ENCODE data around the gene DNAI4. TPM values are rescaled to one million over a fixed set of nuclear protein-coding genes. Genes with fewer than 3 reads are reported as not detected.
A peak's percentile ranks its signal among the peaks of the same experiment; 100 is the strongest.

Gene DNAI4
- total RNA-seq, 1 experiment from 2014 or later = 7.2 TPM

- no TSS peak for BruUV-seq (replicated peaks)
- no peaks in the 10 kb centered on the region for H3K9me3 ChIP-seq (ENCODE audit: control insufficient read depth, insufficient read depth, low read depth, low read length)
- peaks cover 11% of the 10 kb centered on the region for H3K36me3 ChIP-seq (ENCODE audit: control insufficient read depth, insufficient read depth, low read length)
- H3K27ac ChIP-seq (ENCODE audit: low read length) = no peak overlapping the region
- TF ChIP-seq CTCF (IDR thresholded peaks at IDR 0.05) (no peak), TCF7L2 (IDR thresholded peaks at IDR 0.05; ENCODE audit: low read depth, low read length) (no peak), POLR2AphosphoS5 (IDR thresholded peaks at IDR 0.05; ENCODE audit: low read depth, low read length) (no peak), SIN3A (IDR thresholded peaks at IDR 0.05; ENCODE audit: borderline replicate concordance, insufficient read depth, low read depth, low read length) (no peak)
- TF ChIP-seq, protein P1, sequence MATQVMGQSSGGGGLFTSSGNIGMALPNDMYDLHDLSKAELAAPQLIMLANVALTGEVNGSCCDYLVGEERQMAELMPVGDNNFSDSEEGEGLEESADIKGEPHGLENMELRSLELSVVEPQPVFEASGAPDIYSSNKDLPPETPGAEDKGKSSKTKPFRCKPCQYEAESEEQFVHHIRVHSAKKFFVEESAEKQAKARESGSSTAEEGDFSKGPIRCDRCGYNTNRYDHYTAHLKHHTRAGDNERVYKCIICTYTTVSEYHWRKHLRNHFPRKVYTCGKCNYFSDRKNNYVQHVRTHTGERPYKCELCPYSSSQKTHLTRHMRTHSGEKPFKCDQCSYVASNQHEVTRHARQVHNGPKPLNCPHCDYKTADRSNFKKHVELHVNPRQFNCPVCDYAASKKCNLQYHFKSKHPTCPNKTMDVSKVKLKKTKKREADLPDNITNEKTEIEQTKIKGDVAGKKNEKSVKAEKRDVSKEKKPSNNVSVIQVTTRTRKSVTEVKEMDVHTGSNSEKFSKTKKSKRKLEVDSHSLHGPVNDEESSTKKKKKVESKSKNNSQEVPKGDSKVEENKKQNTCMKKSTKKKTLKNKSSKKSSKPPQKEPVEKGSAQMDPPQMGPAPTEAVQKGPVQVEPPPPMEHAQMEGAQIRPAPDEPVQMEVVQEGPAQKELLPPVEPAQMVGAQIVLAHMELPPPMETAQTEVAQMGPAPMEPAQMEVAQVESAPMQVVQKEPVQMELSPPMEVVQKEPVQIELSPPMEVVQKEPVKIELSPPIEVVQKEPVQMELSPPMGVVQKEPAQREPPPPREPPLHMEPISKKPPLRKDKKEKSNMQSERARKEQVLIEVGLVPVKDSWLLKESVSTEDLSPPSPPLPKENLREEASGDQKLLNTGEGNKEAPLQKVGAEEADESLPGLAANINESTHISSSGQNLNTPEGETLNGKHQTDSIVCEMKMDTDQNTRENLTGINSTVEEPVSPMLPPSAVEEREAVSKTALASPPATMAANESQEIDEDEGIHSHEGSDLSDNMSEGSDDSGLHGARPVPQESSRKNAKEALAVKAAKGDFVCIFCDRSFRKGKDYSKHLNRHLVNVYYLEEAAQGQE (IDR thresholded peaks at IDR 0.05; ENCODE audit: insufficient read depth in 1 of 2, low read depth in 2 of 2, low read length in 1 of 2) = no peak
- ChIA-PET POLR2A (interaction anchor here (0.6 kb wide), 1 partner anchor 75 kb away, joined by 3 read pairs; no protein-coding TSS in a partner anchor), CTCF (no interaction called here)
- no peaks in the 10 kb centered on the region for H3K27me3 ChIP-seq (ENCODE audit: control insufficient read depth, insufficient read depth, low read length)
- in situ Hi-C loops (cut with HindIII; ENCODE audit: low pct_unique_long_range_greater_than_20kb, low sequenced_read_pairs) = no loop called here
- ATAC-seq (no peak), DNase-seq (ENCODE audit: low read depth, low spot score) (no peak)
- intact Hi-C loops (cut with micrococcal nuclease; ENCODE audit: unreplicated experiment) = no loop called here
- H3K4me1 ChIP-seq (ENCODE audit: control insufficient read depth, insufficient read depth, low read length) = peaks cover 34% of the 10 kb centered on the region
- H3K4me3 ChIP-seq (ENCODE audit: low read depth in 2 of 2, low read length in 2 of 2) = no peak overlapping the region
Measured at GRCh38 chr1:66940981-66941380, 16.3 kb upstream of the DNAI4 start.

DNA sequence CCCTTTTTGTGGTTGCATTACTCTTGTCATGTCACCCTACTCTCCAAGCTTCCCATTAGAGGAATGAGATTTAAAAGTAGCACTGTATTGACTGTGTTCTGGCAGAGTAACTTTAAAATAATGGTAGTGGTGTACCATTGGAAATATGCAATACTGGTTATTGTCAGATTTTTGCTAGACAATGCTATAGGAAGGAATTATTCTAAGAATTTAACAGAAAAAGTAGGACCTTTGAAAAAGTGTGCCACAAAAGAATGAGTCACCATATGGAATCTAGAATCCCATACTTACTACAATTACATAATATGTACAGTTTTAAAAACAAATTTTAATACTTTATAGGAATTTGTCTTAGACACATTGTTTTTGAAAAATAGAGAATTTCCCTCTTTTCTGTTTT is 14.0 kb upstream of the DNAI4 start:
- no TSS peak for BruUV-seq (replicated peaks)
- ATAC-seq (no peak), DNase-seq (ENCODE audit: low read depth, low spot score) (no peak)
- TF ChIP-seq TCF7L2 (IDR thresholded peaks at IDR 0.05; ENCODE audit: low read depth, low read length) = no peak
- TF ChIP-seq, protein P1 (IDR thresholded peaks at IDR 0.05; ENCODE audit: insufficient read depth in 1 of 2, low read depth in 2 of 2, low read length in 1 of 2) = no peak
- TF ChIP-seq CTCF (IDR thresholded peaks at IDR 0.05) = no peak
- no peak for TF ChIP-seq POLR2AphosphoS5 (IDR thresholded peaks at IDR 0.05; ENCODE audit: low read depth, low read length)
- TF ChIP-seq SIN3A (IDR thresholded peaks at IDR 0.05; ENCODE audit: borderline replicate concordance, insufficient read depth, low read depth, low read length) = no peak
- in situ Hi-C loops (cut with HindIII; ENCODE audit: low pct_unique_long_range_greater_than_20kb, low sequenced_read_pairs) (no loop called here), intact Hi-C loops (cut with micrococcal nuclease; ENCODE audit: unreplicated experiment) (loop anchor here (10.0 kb wide), 1 partner anchor 174 kb away; no protein-coding TSS in a partner anchor)
- peaks cover 8% of the 10 kb centered on the region for H3K36me3 ChIP-seq (ENCODE audit: control insufficient read depth, insufficient read depth, low read length)
- H3K4me3 ChIP-seq (ENCODE audit: low read depth in 2 of 2, low read length in 2 of 2) = no peak overlapping the region
- peaks cover 32% of the 10 kb centered on the region for H3K4me1 ChIP-seq (ENCODE audit: control insufficient read depth, insufficient read depth, low read length)
- no peaks in the 10 kb centered on the region for H3K27me3 ChIP-seq (ENCODE audit: control insufficient read depth, insufficient read depth, low read length)
- ChIA-PET CTCF (interaction anchor here (0.8 kb wide), 1 partner anchor 15 kb away, joined by 3 read pairs; no protein-coding TSS in a partner anchor), POLR2A (no interaction called here)
- H3K27ac ChIP-seq (ENCODE audit: low read length) = peak overlapping the region; percentile 29; the same call in 1 of the 2 replicates
- H3K9me3 ChIP-seq (ENCODE audit: control insufficient read depth, insufficient read depth, low read depth, low read length) = no peaks in the 10 kb centered on the region

Measured in Panc1 (cell line).